CD4-positive, alpha-beta T cell treated with Interleukin-21 for 1 hour (primary cell): ENCODE results near the gene SYCP2.

Experiments
- DNase-seq: peaks from one replicate; pipeline ENCODE4 v3.0.0-alpha.2; 2020

SYCP2 gene

DNA sequence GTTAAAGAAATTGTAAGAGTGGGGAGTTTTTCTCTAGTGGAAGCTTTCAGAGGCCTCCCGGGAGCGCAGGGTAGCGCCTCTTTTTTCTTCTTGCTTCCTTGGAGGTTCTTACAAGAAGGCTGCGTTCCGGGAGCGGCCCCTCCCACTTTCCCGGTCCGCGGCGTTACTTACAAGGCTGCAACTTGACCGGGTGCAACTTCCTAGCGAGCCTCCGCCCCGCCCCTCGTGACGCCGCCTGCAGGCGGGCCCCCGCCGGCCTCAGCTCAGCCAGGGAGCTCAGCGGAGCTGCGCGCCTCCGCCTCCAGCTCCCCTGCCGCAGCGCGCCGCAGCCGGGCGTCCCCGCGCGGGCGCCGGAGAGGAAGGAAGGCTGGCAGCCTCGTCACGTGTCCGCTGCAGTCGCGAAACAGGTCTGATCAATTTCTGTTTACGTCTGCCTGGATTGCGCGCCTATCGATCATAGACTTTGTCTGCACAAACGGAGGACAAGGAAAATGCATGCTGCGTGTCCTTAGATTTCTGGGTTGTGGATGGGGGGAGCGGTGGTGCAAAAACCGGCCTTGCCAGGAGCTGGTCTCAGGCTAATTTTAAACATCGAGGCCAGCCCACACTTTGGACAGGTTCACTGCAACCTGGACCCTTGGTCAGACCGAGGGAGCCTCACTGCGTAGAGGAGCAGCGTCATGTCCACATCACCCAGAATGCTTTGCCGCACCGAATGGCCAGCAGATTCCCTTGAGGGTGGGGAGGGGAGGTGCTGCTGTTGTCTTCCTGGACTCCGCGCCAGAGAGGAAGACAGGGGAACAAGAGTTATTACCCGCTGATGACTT lies 6.9 kb upstream of the SYCP2 start, which contains the start of the genes FAM217B and PPP1R3D:
TSS of gene FAM217B (plus strand) at position 261 of the 827 bp plus-strand sequence. CDS start 3,555 bp downstream, outside the sequence.
TSS of gene PPP1R3D (minus strand) at position 177 of the 827 bp plus-strand sequence. CDS start 374 bp downstream, outside the sequence.
- peak; percentile 89 for DNase-seq

- no peak for DNase-seq
These were observed 6.4 kb upstream of the SYCP2 start for GRCh38 chr20:59939879-59940128.

DNA sequence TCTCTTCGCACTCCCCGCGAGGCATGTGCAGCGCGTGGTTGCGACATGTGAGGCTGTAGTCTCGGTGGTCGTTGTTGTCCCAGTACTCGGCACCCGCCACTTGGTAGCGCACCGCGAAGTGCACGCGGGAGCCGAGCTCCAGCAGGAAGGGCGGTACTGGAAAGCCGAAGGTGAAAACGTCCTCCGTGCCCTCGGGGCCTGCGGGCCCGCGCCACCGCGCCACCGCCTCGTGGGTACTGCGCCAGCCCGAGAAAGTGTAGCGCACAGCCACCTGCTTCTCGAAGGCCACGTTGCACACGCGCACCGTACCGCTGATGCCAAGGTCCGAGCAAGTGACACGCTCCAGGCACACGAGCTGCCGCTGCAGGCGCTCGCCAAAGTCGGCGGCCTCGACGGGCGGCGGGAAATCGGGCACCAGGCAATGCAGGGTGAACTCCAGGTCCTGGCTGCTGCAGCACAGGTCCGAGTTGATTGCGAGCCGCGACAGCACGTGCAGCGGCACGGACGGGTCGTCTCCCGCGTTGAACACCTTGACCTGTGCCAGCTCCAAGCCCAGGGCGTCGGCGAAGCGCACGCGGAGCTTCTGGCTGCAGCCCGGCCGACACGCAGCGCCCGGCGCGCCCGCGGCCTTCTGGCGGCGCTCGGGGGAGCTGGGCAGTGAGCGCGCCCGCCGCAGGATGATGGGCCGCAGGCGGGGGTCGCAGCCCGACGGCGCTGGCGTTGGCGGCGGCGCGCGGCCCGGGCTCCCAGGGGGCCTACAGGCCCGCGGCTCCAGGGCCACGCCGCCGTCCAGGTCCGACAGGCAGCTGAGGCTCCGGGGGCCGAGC lies 5.8 kb upstream of the SYCP2 start:
- no peak for DNase-seq

DNA sequence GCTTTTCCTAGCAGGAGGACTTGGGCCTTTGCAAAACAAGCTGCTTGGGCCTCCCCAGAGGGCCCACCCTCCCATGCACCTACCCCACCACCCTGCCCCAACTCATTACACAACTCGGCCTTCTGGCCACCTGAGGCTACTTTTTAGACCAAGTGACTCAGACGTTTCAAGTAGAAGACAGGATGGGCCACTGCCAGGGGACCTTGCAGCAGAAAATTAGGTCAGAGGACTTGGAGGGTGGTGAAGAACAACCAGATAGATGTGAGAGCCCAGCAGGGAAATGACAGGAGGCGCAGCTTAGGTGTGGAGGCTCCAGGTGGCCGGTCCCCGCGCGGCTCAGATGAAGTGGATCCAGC lies 5.2 kb upstream of the SYCP2 start:
- no peak for DNase-seq

GRCh38 chr20:59938221-59938620 lies 4.8 kb upstream of the SYCP2 start:
- DNase-seq, result no peak

GRCh38 chr20:59937150-59937549 lies 3.7 kb upstream of the SYCP2 start:
- DNase-seq, result no peak

DNA sequence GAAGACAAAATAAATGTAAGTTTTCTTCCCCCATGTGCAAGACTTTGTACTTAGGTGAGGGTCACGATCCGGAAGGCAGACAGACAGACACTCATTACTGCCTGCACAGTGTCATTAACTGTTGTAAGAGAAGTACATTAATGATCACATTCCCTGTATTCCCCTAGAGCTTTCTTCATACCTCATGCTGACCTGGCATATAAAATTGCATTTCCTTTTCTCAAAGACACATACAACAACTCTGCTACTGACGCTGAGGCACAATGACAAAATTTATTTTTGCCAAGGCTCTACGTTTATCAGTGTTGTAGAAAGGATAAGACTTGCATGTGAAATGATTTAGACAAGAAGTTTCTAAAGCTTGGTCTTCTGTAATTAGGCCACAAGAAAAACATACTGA lies 3.0 kb upstream of the SYCP2 start:
- DNase-seq, result no peak

DNA sequence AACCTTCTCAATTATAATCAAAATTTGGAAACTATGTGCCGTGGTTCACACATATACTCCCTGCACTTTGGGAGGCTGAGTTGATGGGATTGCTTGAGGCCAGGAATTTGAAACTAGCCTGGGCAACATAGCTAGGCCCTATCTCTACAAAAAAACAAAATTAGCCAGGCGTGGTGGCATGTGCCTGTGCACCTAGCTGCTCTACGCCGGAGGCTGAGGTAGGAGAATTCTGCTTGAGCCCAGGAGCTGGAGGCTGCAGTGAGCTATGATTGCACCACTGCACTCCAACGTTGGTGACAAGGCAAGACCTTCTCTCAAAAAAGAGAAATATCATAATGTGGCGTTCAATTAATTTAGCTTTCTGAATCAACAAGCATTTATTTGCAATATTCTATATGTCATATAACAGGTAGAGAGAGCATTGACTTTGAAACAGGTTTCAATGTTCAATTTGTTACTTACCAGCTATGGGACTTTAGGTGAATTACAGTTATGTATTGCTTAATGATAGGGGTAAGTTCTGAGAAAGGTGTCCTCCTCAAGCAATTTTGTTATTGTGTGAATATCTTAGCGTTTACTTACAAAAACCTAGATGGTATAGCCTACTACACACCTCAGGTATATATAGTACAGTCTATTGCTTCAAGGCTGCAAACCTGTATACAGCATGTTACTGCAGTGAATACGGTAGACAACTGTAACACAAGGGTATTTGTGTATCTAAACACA lies 2.2 kb upstream of the SYCP2 start:
- no peak for DNase-seq

- peak; percentile 79 for DNase-seq
These were observed 580 bp upstream of the SYCP2 start for GRCh38 chr20:59933849-59934585.

GRCh38 chr20:59932616-59933295 lies 681 bp downstream of the SYCP2 start:
- no peak for DNase-seq

- DNase-seq, result no peak
These were observed 1.7 kb downstream of the SYCP2 start for GRCh38 chr20:59931511-59932312.

GRCh38 chr20:59925899-59926298 lies 7.5 kb downstream of the SYCP2 start:
- DNase-seq, result no peak

GRCh38 chr20:59925359-59925758 lies 8.1 kb downstream of the SYCP2 start:
- no peak for DNase-seq

GRCh38 chr20:59923514-59923913 lies 9.9 kb downstream of the SYCP2 start:
- no peak for DNase-seq

- DNase-seq, result no peak
These were observed 12.5 kb downstream of the SYCP2 start for GRCh38 chr20:59920944-59921343.

DNA sequence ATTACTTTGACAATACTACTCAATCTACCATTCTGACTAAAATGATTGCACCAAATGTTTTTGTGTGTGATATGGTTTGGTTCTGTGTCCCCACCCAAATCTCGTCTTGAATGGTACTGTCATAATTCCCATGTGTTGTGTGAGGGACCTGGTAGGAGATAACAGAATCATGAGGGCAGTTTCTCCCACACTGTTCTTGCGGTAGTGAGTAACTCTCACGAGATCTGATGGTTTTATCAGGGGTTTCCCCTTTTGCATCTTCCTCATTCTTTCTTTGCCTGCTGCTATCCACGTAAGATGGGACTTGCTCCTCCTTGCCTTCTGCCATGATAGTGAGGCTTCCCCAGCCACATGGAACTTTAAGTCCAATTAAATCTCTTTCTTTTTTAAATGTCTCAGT lies 20.8 kb downstream of the SYCP2 start:
- DNase-seq, result no peak

DNA sequence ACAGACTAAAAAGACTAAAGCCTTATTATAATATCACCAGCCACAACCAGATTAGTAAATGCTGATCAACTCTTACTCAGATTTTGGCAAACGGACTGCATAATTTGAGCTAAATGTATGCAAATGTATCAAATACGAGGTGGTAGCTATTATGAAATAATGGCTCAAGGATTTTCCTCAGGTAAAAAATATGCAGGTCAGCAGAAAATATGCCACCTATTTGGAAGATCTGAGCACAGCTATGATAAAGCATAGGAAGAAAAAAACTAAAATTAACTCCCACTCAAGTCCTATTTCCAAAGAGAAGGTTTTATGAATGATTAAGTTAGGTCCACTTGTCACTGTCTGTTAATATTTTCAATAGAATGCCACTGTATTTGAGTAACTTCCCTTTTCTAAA lies 22.4 kb downstream of the SYCP2 start:
- no peak for DNase-seq

DNA sequence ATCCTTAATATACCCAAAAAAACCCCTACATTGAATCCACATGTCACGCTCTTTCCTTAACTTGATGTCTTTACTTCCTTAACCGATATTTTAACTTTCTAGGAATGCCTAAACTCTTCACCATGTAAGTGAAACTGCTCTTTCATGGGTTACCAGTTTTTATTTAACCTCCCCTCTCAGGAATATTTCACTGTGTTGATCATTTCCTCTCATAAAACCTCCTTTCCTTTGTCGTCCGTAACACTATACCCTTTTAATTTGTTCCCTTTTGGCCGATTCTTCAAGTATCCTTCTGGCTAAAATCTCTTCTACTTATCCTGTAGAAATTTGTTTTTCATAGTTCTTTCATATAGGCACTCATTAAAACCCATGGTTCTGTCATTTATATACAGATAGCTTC lies 24.6 kb downstream of the SYCP2 start:
- no peak for DNase-seq

GRCh38 chr20:59903621-59904020 lies 29.8 kb downstream of the SYCP2 start:
- no peak for DNase-seq

DNA sequence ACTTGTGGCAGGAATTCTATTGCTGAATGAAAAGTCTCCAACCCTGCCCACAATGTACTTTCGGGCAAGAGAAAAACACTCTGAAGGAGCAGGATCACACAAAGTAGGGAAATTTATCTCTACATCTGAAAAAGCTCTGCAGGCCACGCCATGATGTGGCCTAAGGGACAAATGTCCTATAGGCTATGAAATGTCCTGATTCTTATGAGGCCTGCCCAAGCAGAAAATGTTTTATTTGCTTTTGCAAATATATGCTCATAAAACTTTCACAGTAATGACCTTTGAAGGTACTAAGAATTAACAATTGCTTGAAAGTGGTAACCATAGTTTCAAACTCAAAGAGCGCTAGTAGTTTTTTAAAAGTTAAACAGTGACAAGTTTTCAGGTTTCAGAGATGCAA lies 31.0 kb downstream of the SYCP2 start:
- DNase-seq, result no peak

DNA sequence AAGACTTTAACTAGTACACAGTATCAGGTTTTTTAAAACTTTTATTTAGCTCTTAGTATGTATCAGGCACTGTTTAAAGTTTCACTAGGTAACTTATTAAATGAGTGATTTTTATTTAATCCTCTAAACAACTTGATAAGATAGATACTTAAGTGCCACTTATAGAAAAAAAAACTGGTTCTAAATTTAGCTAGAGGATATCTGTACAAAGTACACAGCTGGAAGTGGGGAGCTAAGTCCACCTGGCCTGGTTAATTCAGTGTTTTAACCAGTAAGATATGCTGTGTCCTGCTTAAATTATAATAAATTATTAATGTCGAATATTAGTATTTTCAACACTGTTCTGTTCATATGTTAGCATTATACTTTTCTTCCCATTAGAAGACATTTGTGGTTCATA lies 37.5 kb downstream of the SYCP2 start:
- DNase-seq, result no peak
